Measurements from ENCODE around the gene RAB40B.

RAB40B gene

GRCh38 chr17:82691714-82692113 is 6.8 kb downstream of the RAB40B start:
- no peak for DNase-seq (ENCODE audit: low spot score)

GRCh38 chr17:82690786-82691489 is 7.6 kb downstream of the RAB40B start:
- no peak for DNase-seq (ENCODE audit: low spot score)

DNA sequence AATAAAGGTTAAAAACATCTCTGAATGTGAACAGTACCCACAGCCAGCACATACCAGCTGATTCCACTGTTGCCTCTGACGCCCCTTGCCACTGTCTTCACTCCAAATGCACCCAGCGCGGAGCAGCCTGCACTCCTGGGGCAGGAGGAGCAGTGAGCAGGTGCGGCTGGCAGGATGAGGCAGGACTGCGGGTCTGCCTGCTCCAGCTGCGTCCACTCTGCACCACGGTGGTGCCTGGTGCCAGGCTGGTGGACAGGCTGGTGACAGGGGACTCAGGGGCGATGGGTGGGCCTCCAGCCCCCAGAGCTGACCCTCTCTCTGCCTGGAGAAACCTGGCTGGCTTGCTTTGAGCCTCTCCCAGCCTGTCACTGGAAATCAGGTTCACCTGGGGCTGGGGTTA is 9.4 kb downstream of the RAB40B start:
- no peak for DNase-seq (ENCODE audit: low spot score)

DNA sequence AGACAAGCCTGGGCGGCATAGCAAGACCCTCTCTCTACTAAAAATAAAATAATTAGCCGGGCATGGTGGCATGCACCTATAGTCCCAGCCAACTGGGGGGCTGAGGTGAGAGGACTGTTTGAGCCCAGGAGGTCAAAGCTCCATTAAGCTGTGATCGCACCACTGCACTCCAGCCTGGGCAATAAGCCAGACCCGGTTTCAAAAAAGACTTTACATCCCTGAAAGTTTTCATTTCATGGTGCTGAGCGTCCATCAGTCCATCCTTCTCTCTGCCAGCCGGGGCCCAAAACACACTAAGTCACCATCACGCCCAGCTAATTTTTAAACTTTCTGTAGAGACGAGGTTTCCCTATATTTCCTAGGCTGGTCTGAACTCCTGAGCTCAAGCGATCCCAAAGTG is 10.6 kb downstream of the RAB40B start:
- DNase-seq (ENCODE audit: low spot score): no peak

GRCh38 chr17:82687375-82687861 is 11.1 kb downstream of the RAB40B start:
- DNase-seq (ENCODE audit: low spot score): no peak

DNA sequence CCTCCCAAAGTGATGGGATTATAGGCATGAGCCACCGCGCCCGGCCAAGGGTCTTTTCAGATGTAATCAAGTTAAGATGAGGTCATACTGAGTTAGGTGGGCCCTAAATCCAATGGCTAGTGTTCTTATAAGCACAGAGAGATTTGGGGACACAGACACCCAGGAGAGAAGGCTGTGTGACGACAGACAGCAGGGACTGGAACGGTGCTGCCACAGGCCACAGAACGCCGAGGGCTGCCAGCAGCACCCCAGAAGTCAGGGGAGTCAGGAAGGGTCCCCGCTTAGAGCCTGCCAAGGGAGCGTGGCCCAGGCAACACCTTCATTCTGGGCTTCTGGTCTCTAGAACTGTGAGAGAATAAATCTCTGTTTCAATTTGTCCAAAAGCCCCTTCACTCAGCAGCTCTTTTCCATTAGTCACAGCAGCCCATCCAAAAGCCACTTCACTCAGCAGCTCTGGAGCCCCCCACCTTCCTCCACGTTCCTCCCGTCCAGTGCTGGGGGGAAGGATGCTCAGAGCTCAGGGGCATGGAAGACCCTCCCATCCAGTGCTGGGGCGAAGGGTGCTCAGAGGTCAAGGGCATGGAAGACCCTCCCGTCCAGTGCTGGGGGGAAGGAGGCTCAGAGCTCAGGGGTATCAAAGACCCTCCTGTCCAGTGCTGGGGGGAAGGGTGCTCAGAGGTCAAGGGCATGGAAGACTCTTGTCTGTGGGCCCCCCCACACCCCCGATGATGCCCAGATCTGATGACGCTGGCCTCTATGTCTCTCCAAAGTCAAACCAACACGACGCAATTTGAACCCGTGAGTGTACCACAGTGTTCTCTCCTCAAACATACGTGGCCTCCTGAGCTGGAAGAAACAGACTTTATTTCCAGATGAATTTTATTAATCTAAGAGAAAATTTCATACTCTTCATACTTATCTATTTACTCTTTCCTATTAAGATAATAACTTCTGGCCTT is 11.9 kb downstream of the RAB40B start:
- no peak for DNase-seq (ENCODE audit: low spot score)

GRCh38 chr17:82685291-82685690 is 13.2 kb downstream of the RAB40B start:
- DNase-seq (ENCODE audit: low spot score): no peak

DNA sequence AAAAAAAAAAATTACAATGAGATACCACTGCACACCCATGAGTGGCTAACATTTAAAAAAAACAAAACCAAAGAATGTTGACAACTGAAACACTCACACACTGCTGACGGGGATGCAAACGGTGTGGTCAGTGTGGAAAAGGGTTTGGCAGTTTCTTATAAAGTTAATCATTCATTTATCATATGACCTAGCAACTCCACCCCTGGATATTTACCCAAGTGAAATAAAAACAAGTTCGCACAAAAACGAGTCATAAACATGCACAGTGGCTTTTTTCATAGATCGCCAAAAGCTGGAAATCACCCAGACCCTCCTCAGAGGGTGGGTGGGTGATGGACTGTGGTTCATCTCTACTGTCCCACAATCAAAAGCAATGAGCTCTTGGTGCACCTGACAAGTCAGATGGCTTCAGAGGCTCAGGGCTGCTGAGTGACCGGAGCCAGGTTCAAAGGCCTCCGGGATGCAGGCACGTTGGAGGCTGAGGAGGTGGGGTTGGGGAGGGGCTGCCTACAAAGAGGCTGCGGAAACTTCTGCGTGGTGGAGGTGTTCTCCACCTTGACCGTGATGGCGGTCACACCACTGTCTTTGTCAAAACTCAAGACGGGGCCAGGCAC is 14.2 kb downstream of the RAB40B start:
- no peak for DNase-seq (ENCODE audit: low spot score)

GRCh38 chr17:82683534-82683933 is 15.0 kb downstream of the RAB40B start:
- DNase-seq (ENCODE audit: low spot score): no peak

DNA sequence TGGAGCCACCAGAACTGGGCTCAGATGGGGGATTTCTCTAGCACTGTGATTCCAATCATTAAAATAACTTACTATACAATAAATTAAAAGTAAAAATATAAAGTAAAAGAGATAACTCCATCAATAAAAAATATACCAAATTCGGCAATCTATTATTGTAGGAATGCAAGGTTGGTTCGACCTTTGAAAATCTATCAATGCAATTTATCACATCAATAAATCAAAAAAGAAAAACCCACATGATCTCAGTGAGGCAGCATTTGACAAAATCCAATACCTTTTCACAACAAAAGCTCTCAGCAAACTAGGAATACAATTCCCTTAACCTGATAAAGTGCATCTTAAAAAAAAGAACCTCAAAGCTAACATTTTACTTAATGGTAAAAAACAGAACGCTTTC is 17.0 kb downstream of the RAB40B start:
- no peak for DNase-seq (ENCODE audit: low spot score)

DNA sequence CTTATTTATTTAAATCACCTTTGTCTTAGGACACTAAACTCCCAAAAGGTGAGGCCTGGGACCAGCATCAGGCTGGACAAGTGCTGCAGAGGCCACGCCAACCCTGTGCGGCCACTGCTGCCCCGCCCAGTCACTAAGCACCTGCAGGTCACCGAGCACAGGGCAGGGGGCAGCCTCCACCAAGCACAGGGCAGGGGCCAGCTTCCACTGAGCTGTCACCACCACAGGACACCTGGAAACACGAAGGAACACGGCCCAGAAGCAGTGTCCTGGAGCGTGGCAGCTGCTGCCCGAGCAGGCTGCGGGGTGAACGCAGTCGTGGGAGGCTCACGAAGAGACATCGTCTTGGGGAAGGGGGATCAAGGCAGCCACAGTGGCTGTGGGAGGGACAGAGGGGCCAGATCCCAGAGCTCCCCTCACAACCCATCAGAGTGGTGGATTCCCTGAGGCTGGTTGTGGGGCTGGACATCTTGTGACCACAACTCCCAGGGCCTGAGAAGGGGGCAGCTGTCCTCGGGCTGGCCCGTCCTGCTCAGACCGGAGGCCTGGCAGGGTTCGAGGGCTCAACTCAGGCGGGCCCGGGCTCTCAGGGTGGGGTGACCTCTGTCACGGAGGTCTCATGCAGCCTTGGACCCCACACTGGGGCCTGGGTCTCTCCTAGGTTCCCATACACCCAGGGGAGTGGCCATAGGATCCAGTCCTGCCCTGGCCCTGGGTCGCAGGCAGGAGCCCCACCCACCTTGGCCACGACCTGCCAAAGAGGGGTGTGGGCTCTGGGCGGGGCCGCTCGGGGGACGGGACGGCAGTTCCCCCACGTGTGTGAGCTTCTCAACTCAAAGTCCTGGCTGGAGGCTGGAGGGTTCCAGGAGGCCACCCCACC is 18.7 kb downstream of the RAB40B start:
- no peak for DNase-seq (ENCODE audit: low spot score)

GRCh38 chr17:82678265-82678891 is 20.1 kb downstream of the RAB40B start:
- no peak for DNase-seq (ENCODE audit: low spot score)

- no peak for DNase-seq (ENCODE audit: low spot score)
These were observed 21.1 kb downstream of the RAB40B start for GRCh38 chr17:82677353-82677925.

DNA sequence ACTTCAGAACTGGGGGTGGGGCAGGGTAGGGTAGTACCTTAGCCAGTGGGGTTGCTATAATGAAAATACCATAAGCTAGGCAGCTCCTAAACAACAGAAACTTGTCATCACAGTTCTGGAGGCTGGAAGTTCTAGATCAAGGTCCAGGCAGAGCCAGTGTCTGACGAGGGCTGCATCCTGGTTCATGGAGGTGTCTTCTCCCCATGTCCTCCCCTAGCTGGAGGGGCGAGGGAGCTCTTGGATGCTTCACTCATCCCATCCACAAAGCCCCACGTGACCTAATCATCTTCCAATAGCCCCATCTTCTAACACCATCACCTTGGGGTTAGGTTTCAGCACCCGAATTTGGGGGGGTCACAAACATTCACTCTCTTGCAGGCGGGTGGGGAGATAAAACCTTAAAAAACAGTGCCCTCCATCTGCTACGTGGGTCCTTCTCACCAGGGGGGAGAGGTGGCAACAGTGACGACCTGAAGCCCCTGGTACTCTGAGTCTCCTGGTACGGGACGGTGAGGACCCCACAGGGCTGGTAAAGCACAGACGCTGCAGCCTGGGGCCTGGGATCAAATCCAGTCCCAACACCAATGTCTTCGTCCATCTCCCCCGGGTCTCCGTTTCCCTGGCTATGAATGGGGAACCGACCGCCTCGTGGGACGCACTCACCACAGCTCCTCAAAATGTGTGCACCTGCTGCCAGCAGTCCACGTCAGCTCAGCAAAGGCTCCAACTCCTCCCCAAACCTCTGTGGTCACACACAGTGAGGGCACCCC is 22.8 kb downstream of the RAB40B start:
- DNase-seq (ENCODE audit: low spot score): no peak

DNA sequence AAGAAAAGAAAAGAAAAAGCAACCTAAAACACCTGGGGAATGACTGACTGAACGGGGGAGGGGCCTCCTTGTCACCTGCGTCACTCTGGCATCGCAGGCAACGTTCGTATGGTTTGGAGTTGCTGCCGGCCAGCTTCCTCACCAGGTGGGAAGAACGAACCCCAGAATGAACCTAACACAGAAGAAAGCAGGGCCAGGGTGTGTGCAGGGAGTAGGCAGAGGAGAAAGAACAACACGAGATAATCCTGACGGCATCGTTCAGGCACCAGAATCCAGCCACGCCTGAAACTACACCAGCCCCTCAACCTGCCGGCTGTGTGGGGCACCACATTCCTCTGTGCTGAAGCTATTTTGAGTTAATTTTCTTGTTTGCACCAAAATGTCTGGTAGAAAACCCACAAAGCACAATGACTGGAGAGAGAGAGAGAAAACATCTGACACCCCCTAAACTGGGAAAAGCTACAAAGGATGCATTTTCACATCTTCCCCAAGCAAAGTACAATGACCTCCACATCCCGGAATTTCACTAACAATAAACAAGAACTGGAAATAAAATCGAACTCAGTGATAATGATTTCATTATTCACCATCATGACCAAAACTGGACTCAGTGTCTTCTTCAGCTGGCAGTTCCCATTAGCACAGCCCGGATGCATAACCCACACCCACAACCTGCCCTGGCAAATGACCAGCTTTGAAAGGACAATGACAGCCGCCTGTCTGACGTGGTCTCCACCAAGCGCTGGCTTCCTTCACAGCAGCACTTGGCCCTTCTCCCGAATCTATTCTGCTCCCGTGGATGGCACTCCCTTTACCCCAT is 23.6 kb downstream of the RAB40B start:
- DNase-seq (ENCODE audit: low spot score): no peak

- no peak for DNase-seq (ENCODE audit: low spot score)
These were observed 27.6 kb downstream of the RAB40B start for GRCh38 chr17:82670661-82671450.

DNA sequence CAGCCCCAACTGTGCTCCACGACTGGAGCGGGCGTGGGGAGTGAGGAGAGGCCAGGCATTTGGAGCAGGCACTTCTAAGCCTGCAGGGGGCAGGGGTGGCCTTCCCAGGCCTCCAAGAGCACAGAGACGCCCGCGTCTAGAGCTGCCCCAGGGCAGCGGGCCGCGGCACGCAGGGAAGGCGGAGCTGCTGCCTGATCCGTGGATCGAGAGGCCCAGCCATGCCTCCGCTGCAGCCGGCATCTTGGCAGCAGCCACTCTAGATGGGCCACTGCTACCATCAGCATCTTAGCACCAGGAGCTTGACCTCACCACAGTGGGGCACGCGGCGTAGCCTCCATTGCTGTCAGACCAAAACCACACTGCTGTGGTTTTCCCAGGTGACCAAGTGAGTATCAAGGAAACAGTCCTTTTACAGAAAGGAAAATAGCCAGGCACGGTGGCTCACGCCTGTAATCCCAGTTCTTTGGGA is 29.8 kb downstream of the RAB40B start:
- DNase-seq (ENCODE audit: low spot score): no peak

DNA sequence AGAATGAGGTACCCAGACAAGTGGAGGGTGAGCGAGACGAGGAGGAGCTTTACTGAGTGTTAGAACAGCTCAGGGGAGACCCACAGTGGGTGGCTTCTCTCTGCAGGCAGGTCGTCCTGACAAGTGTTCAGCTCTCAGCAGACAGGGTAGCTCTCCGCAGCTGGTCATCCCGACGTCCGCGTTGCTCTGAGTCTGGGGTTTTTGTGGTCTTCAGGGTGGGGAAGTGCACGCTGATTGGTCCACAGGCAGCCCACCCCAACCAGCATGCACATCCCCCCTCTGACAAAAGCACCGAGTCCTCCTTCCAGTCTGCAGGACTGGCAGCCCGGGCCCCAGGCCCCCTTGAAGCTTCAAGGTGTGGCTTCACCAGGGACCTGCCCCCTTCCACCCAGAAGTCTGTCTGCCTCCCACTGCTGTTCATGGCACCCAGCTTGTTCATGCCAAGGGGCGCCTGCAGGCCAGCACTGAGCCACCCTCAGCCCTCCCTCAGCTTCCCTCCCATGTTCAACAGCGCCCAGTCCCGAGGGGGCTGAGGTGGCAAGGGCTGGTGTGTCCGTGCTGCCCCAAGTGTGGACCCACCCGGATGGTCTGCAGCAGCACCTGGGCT is 30.4 kb downstream of the RAB40B start:
- no peak for DNase-seq (ENCODE audit: low spot score)
